RWPE2 (cell line): ENCODE measurements around the gene NMBR.
"Not testable (repeated sequence)": the region's sequence is repeated elsewhere in the genome, so short reads cannot be mapped to it uniquely, and the experiment has no call there.

Source experiments
- ATAC-seq: fragments of 200-7000 bp; cut with Tn5 transposase; 3 replicates; pipeline ENCODE4 v1.9.1; 2021; ENCODE audit warnings: low read depth
- DNase-seq: peaks from one replicate; pipeline ENCODE4 v3.0.0-alpha.2; 2020; ENCODE audit warnings: low spot score
- H3K27ac ChIP-seq: fragments of 450-650 bp; 2 replicates; pipeline ENCODE4 v1.5.1; 2017; ENCODE audit warnings: mild to moderate bottlenecking; ENCODE audit not compliant: poor library complexity, severe bottlenecking
- H3K27me3 ChIP-seq: fragments of 250-450 bp; sonication (Bioruptor Pico); 2 replicates; pipeline ENCODE4 v1.5.1; 2021; ENCODE audit warnings: mild to moderate bottlenecking, moderate library complexity; ENCODE audit not compliant: insufficient read depth, poor library complexity, severe bottlenecking
- H3K36me3 ChIP-seq: fragments of 250-450 bp; sonication (Bioruptor Pico); 2 replicates; pipeline ENCODE4 v1.5.1; 2020; ENCODE audit warnings: low read depth, mild to moderate bottlenecking, moderate library complexity
- H3K4me1 ChIP-seq: fragments of 250-450 bp; sonication (Bioruptor Pico); 2 replicates; pipeline ENCODE4 v1.5.1; 2021; ENCODE audit warnings: mild to moderate bottlenecking, moderate library complexity; ENCODE audit not compliant: insufficient read depth, poor library complexity, severe bottlenecking
- H3K4me3 ChIP-seq: fragments of 250-450 bp; sonication (Bioruptor Pico); 2 replicates; pipeline ENCODE4 v1.5.1; 2021; ENCODE audit warnings: mild to moderate bottlenecking, moderate library complexity; ENCODE audit not compliant: severe bottlenecking
- H3K9me3 ChIP-seq: fragments of 250-450 bp; sonication (Bioruptor Pico); 2 replicates; pipeline ENCODE4 v1.5.1; 2021; ENCODE audit warnings: mild to moderate bottlenecking, moderate library complexity; ENCODE audit not compliant: severe bottlenecking
- TF ChIP-seq, protein P1 (sequence below): fragments of 450-650 bp; IDR thresholded peaks from one replicate; pipeline ENCODE4 v1.5.1; 2017; ENCODE audit warnings: mild to moderate bottlenecking, moderate library complexity; ENCODE audit not compliant: poor library complexity, severe bottlenecking

NMBR gene

DNA sequence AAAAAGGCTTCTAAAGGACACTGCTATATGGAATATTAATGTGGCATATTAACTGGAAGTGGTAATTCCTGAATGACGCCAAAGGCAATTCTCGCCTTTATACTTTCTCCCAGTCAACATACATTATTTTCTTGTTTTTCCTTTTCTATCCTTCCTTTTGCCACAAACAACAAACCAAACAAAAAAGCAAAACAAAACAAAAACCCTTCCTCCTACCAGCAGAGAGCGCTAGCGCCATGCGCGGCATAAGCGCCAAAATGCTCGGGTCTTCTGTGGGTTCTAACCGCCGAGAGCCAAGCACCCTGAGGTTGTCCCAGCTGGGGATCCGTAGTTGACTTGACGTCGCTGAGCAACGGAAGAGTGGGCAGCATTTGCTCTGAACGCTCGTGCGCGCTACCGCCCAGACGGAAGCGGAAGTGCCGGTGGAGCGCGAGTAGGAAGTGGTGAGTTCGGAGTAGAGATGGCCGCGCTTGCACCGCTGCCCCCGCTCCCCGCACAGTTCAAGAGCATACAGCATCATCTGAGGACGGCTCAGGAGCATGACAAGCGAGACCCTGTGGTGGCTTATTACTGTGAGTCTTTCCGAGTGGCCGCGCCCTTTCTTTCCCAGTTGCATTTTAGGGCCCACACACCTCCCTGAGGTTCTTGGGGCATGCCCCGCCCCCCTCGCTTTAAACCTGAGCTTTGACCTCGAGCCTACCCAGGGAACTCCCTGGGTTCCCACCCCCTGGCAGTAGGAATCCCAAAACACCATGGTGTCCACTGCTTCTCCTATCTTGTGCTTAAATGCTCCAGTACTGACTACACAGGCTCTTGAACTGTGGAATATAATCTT is at the start of gene NMBR, which contains the start of gene VTA1:
Gene NMBR (minus strand): TSS at position 295 of the 835 bp plus-strand sequence. CDS start 58,464 bp downstream, outside the sequence.
Gene VTA1 (plus strand): TSS at position 436 of the 835 bp plus-strand sequence. CDS start 25 bp downstream, at position 461.
- peak; percentile 98 for DNase-seq
- Histone ChIP-seq H3K27me3 (no peaks in the 10 kb centered on the region), H3K4me3 (peak within 1 kb of the TSS; percentile 64), H3K36me3 (peaks cover 13% of the 10 kb centered on the region), H3K9me3 (no peaks in the 10 kb centered on the region), H3K4me1 (peaks cover 21% of the 10 kb centered on the region), H3K27ac (no peak within 1 kb of the TSS)
- peak; percentile 99 for ATAC-seq
- TF ChIP-seq, protein P1, sequence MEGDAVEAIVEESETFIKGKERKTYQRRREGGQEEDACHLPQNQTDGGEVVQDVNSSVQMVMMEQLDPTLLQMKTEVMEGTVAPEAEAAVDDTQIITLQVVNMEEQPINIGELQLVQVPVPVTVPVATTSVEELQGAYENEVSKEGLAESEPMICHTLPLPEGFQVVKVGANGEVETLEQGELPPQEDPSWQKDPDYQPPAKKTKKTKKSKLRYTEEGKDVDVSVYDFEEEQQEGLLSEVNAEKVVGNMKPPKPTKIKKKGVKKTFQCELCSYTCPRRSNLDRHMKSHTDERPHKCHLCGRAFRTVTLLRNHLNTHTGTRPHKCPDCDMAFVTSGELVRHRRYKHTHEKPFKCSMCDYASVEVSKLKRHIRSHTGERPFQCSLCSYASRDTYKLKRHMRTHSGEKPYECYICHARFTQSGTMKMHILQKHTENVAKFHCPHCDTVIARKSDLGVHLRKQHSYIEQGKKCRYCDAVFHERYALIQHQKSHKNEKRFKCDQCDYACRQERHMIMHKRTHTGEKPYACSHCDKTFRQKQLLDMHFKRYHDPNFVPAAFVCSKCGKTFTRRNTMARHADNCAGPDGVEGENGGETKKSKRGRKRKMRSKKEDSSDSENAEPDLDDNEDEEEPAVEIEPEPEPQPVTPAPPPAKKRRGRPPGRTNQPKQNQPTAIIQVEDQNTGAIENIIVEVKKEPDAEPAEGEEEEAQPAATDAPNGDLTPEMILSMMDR = peak; percentile 98

DNA sequence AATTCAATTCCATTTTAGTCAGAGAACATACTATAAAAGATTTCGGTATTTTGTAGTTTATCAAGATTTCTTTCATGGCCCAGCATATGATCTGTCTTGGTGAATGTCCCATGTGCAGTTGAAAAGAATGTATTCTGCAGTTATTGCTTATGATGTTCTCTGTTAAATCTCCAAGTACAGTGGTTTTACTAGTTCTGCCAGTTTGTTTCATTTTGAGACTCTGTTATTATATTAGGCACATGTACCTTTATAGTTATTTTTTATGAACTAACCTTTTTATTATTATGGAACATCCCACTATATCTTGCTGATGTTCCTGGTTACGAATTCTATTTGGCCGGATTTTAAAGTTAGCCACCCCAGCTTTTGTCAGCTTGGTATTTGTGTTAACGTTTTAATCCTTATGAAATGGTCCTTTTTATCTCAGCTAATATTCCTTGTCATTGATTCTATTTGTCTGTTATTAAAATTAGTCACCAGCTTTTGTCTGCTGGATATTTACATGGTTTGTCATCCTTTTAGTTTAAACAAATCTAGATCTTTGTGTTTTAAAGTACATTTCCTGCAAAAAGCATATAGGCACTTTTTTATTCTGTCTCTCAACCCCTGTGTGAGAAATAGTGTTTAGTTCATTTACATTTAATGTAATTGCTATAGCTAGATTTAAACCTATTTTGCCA is 49.1 kb upstream of the NMBR start:
- ATAC-seq = no peak
- no peaks in the 10 kb centered on the region for H3K27me3 ChIP-seq
- DNase-seq = no peak
- TF ChIP-seq, protein P1 = no peak
- H3K9me3 ChIP-seq = no peaks in the 10 kb centered on the region
- no peak overlapping the region for H3K27ac ChIP-seq
- peaks cover 56% of the 10 kb centered on the region for H3K36me3 ChIP-seq
- H3K4me1 ChIP-seq = peaks cover 11% of the 10 kb centered on the region
- no peak overlapping the region for H3K4me3 ChIP-seq

DNA sequence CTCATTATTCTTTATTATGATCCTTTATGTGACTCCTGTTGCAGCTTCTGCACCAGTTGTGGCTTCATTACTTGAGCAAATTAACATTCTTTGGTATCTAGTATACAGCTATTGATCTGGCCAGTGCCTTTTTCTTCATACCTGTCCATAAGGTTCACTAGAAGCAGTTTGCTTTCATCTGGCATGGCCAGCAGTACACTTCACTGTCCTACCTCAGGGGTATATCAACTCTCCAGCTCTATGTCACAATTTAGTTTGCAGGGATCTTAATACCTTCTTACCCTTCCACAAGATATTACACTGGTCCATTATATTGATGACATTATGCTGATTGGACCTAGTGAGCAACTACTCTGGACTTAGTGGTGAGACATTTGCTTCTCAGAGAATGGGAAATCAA is 46.7 kb upstream of the NMBR start:
- H3K4me3 ChIP-seq = no peak overlapping the region
- ATAC-seq (no peak), DNase-seq (no peak)
- H3K27me3 ChIP-seq = no peaks in the 10 kb centered on the region
- no peaks in the 10 kb centered on the region for H3K9me3 ChIP-seq
- TF ChIP-seq, protein P1 = no peak
- no peak overlapping the region for H3K27ac ChIP-seq
- peaks cover 11% of the 10 kb centered on the region for H3K4me1 ChIP-seq
- H3K36me3 ChIP-seq = peaks cover 49% of the 10 kb centered on the region

DNA sequence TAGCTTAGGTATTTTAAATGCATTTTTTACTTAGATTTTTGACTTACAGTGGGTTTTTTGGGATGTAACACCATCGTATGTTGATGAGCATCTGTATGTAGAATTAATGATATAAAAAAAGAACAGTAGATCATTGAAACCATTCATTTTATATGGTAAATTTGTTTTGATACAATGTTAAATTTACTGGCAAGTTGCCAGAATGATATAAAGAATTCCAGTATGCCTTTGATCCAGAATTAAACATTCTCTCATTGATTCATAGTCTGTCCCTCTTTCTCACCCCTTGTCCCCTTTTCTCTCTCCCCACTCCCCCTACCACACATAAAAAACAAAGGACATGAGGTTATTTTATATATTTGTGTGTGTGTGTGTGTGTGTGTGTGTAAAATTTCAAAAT is 45.4 kb upstream of the NMBR start:
- TF ChIP-seq, protein P1 = no peak

DNA sequence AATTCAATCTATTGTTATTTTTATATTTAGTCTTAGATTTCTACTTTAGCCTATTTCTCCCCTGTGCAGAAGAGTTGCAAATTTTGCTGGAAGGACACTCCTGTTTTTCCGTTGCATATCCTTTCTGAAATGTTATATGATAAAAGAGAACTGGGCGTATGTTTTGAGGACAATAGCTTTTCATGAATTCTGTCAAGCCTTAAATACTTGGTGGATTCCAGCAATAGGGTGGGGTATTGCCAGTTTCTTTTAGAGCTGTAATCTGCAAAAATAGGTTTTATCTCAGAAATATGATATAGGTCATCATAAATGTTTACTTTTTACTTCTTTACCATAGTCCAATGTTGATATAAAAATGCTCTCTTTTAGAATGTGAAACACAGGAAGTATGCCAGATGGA is 42.1 kb upstream of the NMBR start:
- Histone ChIP-seq H3K27ac (no peak overlapping the region), H3K4me3 (no peak overlapping the region), H3K27me3 (no peaks in the 10 kb centered on the region), H3K36me3 (peaks cover 31% of the 10 kb centered on the region), H3K4me1 (peaks cover 4% of the 10 kb centered on the region), H3K9me3 (no peaks in the 10 kb centered on the region)
- DNase-seq (no peak), ATAC-seq (no peak)
- TF ChIP-seq, protein P1 = no peak

More for the DNA sequence above, 45.4 kb upstream of the NMBR start:
- no peaks in the 10 kb centered on the region for H3K27me3 ChIP-seq
- peaks cover 43% of the 10 kb centered on the region for H3K36me3 ChIP-seq
- H3K27ac ChIP-seq = no peak overlapping the region
- no peak for ATAC-seq
- H3K4me1 ChIP-seq = peaks cover 11% of the 10 kb centered on the region
- DNase-seq = no peak
- no peak overlapping the region for H3K4me3 ChIP-seq
- no peaks in the 10 kb centered on the region for H3K9me3 ChIP-seq

DNA sequence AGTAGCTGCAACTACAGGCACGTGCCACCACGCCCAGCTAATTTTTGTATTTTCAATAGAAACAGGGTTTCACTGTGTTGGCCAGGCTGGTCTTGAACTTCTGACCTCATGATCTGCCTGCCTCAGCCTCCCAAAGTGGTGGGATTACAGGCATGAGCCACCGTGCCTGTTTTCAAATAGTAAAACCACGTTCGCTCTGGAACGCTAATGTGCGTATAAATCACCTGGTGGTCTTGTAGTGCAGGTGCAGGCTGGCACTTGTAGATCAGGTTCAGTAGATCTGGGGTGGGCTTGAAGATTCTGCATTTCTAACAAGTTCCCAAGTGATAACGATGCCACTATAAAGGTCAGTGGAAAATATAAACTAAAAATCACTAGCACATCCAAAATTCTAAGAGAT is 41.4 kb upstream of the NMBR start:
- peaks cover 31% of the 10 kb centered on the region for H3K36me3 ChIP-seq
- not testable (repeated sequence) for H3K27ac ChIP-seq, ATAC-seq, H3K27me3 ChIP-seq, H3K9me3 ChIP-seq, H3K4me1 ChIP-seq, DNase-seq, H3K4me3 ChIP-seq
